Esophagus squamous epithelium (tissue), 5 donors: ENCODE measurements around the gene USP2. TPM values are rescaled to one million over a fixed set of nuclear protein-coding genes. Genes with fewer than 3 reads are reported as not detected.

ENCODE experiments used
- DNase-seq: peaks from one replicate; lab custom pipeline; 2025; lab: John Stamatoyannopoulos, UW
- H3K27ac ChIP-seq, 4 donors: fragments of 200-600 bp; sonication (generic); one replicate each; pipeline ENCODE4 v1.5.1; 2016 to 2019; ENCODE audit warnings: mild to moderate bottlenecking in 1 of 4
- H3K27me3 ChIP-seq, 4 donors: fragments of 200-600 bp; sonication (generic); 1 replicate in 3 of 4; 2 replicates in 1 of 4; pipeline versions ENCODE4 v1.5.1 to v1.6.0; 2017 to 2021; ENCODE audit warnings: antibody characterized with exemption in 1 of 4
- H3K36me3 ChIP-seq, 3 donors: fragments of 200-600 bp; sonication (generic); one replicate each; pipeline ENCODE4 v1.5.1; 2016 to 2019
- H3K4me1 ChIP-seq, 3 donors: fragments of 200-600 bp; sonication (generic); one replicate each; pipeline ENCODE4 v1.5.1; 2017 to 2019
- H3K4me3 ChIP-seq, 4 donors: fragments of 200-600 bp; sonication (generic); 1 replicate in 3 of 4; 2 replicates in 1 of 4; pipeline ENCODE4 v1.5.1; 2016 to 2019; ENCODE audit warnings: mild to moderate bottlenecking in 2 of 4, moderate library complexity in 1 of 4
- H3K9me3 ChIP-seq, 3 donors: fragments of 200-600 bp; sonication (generic); one replicate each; pipeline ENCODE4 v1.5.1; 2016 to 2019
- POLR2A ChIP-seq, 4 donors: fragments of 450-650 bp; IDR thresholded peaks; one replicate each; pipeline ENCODE4 v1.6.1; 2017; ENCODE audit warnings: antibody characterized with exemption in 4 of 4, mild to moderate bottlenecking in 4 of 4, moderate library complexity in 3 of 4
- WGBS, 2 donors: methylation state at CpG; one replicate each; pipeline ENCODE4 v1.1.5; 2018; 5-methylcytosine and 5-hydroxymethylcytosine counted together
- intact Hi-C: fragments of 100-400 bp; cut with DNase I; formaldehyde crosslinking; loops from one replicate; pipeline ENCODE4 v1.15.0; 2022
- total RNA-seq, 4 donors: library from RNA; depleted of rRNA; stranded (reverse); fragments of >200 nt; gene quantifications; one replicate each; pipeline ENCODE4 v1.1.0, GENCODE V29; 2016
- TF ChIP-seq, protein P1 (sequence below), 6 experiments: fragments of 450-650 bp in 4 of 6; fragments of 200-600 bp in 2 of 6; sonication (generic) in 2 of 6; IDR thresholded peaks; one replicate each; pipeline ENCODE4 v1.5.1; 2016 to 2019; ENCODE audit warnings: antibody characterized with exemption in 6 of 6, mild to moderate bottlenecking in 4 of 6, moderate library complexity in 4 of 6
- donor health status: DM: yes; HTN: yes; CAD: no.

The USP2 gene
- total RNA-seq, 4 donors from 2014 or later = 1.9 to 9.6 (median 4.8) TPM

DNA sequence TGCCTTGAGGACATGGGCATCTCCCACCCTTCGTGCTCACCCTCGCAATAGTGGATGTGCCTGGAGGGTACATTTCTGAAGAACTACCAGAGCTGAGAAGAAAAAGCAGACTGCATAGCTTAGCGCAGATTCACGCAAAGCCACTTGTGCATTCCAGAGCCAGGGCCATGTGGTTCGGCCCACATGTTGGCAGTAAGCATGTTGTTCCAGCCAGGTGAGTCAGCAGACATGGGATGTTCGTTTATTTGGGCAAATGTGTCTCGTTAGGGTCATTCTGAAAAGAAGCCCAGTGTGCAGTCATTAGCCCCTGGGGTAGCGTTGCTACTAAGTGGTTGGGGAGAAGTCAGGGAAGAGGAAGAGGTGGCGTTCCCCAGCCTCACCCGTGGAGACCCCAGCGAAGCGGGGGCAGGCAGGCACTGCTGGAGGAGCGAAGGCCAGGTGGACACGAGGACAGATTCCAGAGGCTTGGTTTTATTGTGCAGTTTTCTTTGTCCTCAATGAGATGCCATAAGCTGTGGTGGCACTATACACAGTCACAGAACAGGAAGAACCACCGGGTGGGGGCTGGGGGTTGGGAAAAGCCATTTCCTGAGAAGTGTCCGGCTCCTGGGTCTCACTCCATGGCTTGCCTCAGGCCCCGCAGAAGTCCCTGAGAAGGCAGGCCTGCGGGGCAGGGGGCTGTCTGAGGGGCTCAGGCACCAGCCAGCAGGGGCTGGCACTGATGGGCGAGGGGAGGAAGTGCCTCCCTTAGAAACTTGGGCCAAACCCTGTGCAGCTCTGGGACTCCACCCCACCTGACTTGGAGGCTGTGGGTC is 36.4 kb upstream of the USP2 start:
- Histone ChIP-seq H3K36me3 (no peaks in the 10 kb centered on the region), H3K27ac (peak overlapping the region in 1 of 4 donors; percentile 23), H3K4me1 (peaks cover 9 to 40% (median 28%) of the 10 kb centered on the region in 3 donors), H3K27me3 (peaks cover 3 to 48% (median 6%) of the 10 kb centered on the region in 4 donors), H3K9me3 (no peaks in the 10 kb centered on the region), H3K4me3 (no peak overlapping the region)
- intact Hi-C loops = no loop called here
- DNase-seq = no peak
- no peak for TF ChIP-seq POLR2A (IDR thresholded peaks at IDR 0.05)
- TF ChIP-seq, protein P1, sequence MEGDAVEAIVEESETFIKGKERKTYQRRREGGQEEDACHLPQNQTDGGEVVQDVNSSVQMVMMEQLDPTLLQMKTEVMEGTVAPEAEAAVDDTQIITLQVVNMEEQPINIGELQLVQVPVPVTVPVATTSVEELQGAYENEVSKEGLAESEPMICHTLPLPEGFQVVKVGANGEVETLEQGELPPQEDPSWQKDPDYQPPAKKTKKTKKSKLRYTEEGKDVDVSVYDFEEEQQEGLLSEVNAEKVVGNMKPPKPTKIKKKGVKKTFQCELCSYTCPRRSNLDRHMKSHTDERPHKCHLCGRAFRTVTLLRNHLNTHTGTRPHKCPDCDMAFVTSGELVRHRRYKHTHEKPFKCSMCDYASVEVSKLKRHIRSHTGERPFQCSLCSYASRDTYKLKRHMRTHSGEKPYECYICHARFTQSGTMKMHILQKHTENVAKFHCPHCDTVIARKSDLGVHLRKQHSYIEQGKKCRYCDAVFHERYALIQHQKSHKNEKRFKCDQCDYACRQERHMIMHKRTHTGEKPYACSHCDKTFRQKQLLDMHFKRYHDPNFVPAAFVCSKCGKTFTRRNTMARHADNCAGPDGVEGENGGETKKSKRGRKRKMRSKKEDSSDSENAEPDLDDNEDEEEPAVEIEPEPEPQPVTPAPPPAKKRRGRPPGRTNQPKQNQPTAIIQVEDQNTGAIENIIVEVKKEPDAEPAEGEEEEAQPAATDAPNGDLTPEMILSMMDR (IDR thresholded peaks at IDR 0.05) = no peak
- WGBS, 2 donors = 53% methylated on average over 6 to 14 of the region's 19 CpGs

DNA sequence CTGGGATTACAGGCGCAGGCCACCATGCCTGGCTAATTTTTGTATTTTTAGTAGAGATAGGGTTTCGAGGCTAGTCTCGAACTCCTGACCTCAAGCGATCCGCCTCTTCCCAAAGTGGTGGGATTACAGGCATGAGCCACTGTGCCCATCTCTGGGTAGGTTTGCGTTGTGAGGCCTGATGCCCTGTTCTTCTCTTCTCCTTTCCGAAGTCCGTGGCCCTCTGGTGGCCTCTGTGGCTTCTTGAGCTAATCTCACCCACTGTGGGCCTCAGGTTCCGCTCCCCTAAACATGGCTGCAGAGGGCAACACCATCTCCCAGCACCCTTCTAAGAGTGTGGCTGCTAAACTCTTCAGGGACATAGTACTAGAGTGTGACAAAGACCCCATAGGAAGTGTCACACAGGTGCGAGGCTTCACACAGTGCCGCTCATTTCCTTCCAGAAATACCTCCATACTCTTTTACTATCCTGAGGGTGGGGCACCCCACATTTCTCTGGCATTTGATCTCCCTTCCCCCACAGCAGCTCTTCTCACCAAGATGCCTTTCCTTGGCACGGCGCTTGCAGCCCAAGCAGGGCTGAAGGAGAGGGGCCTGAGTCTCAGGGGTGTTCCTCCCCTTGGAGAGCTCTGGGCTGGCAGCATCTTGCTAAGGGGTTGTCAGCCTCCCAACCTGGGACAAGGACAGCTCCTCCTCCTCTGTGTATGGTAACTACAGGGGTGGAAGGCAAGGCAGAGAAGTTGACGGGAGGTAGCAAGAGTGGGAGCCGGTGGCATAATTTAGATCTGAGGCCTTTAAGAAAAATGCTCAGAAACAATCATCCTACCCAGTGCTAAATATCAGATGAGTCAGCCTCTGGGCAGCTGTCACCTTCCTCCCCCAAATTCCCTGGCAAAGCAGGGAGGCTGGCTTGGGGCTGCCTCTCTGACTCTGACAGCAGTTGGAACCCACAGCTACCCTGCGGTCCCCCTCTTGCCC is 35.4 kb upstream of the USP2 start:
- no peak for DNase-seq
- intact Hi-C loops = no loop called here
- TF ChIP-seq POLR2A (IDR thresholded peaks at IDR 0.05) = no peak
- TF ChIP-seq, protein P1 (IDR thresholded peaks at IDR 0.05) = no peak
- Histone ChIP-seq H3K27me3 (peaks cover 0 to 37% (median 3%) of the 10 kb centered on the region in 4 donors), H3K36me3 (no peaks in the 10 kb centered on the region), H3K4me3 (no peak overlapping the region), H3K4me1 (peaks cover 0 to 29% (median 17%) of the 10 kb centered on the region in 3 donors), H3K27ac (peak overlapping the region in 2 of 4 donors; percentile 23 to 32), H3K9me3 (no peaks in the 10 kb centered on the region)
- 78% methylated on average over 13 to 15 of the region's 16 CpGs for WGBS, 2 donors

DNA sequence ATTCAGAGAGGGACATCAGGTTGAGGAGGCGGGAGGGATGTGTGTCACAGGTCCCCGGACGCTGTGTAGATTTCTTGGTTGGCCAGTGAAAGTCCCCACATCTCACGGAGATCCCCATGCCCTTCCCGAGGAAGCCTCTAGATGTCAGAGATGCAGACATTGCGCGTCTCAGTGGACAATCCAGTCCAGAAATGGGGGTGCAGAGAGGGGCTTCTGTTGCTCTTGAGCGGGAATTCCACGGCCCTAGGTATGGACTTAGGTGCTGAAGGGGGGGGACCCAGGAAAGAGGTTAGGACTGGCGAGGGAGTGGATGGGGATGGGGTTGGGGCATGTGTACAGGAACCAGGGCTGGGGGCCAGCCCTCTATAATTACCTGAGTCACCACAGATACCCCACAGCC is 34.5 kb upstream of the USP2 start:
- Histone ChIP-seq H3K27ac (no peak overlapping the region), H3K4me1 (peaks cover 0 to 20% (median 13%) of the 10 kb centered on the region in 3 donors), H3K27me3 (peaks cover 0 to 28% (median 0%) of the 10 kb centered on the region in 4 donors), H3K4me3 (no peak overlapping the region), H3K36me3 (no peaks in the 10 kb centered on the region), H3K9me3 (no peaks in the 10 kb centered on the region)
- intact Hi-C loops = no loop called here
- TF ChIP-seq POLR2A (IDR thresholded peaks at IDR 0.05) = no peak
- TF ChIP-seq, protein P1 (IDR thresholded peaks at IDR 0.05) = no peak
- DNase-seq = no peak
- 91 to 92% methylated on average over 7 of the region's 10 CpGs for WGBS, 2 donors

DNA sequence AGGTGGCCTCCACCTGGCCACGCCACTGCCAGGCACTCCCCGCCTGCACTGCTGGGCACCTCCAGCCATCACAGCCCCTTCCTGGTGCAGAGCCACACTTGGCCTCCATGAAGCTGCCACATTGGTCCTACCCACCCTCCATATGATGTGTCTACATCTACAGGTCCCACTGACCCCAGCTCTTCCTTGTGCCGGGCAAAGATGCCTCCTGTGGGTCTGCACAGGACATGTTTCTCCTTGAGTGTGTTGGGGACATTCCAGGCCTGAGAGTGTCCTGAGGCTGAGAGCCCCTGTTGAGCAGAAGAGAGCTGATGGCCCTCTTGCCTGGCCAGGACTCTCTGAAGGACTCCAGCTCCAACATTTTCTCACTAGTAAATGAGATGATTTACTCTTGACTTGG is 34.0 kb upstream of the USP2 start:
- Histone ChIP-seq H3K27me3 (peaks cover 0 to 23% (median 0%) of the 10 kb centered on the region in 4 donors), H3K4me1 (peaks cover 0 to 17% (median 13%) of the 10 kb centered on the region in 3 donors), H3K9me3 (no peaks in the 10 kb centered on the region), H3K4me3 (no peak overlapping the region), H3K36me3 (no peaks in the 10 kb centered on the region), H3K27ac (no peak overlapping the region)
- TF ChIP-seq, protein P1 (IDR thresholded peaks at IDR 0.05) = no peak
- no peak for TF ChIP-seq POLR2A (IDR thresholded peaks at IDR 0.05)
- intact Hi-C loops = no loop called here
- 92% methylated on average over 2 of the region's 3 CpGs; no CpG with 5 or more reads in 1 of the 2 donors for WGBS, 2 donors
- DNase-seq = no peak
